WTC11 (cell line): Measurements from ENCODE around the gene PCSK7. TPM values are rescaled to one million over a fixed set of nuclear protein-coding genes. Genes with fewer than 3 reads are reported as not detected.

ENCODE experiments used
- ATAC-seq: fragments of 200-7000 bp; cut with Tn5 transposase; 2 replicates; pipeline ENCODE4 v1.10.0; 2021; ENCODE audit warnings: mild to moderate bottlenecking, moderate library complexity
- CTCF ChIA-PET: fragments of 300-600 bp; sonication (Branson Sonifier 250); formaldehyde crosslinking; loops from one replicate; lab custom pipeline; 2021; ENCODE audit warnings: antibody characterized with exemption; lab: Charles Lee
- POLR2A ChIA-PET: fragments of 350-600 bp; sonication (Branson Sonifier 250); formaldehyde crosslinking; loops from one replicate; lab custom pipeline; 2021; ENCODE audit warnings: antibody characterized with exemption; lab: Charles Lee
- DNase-seq: peaks from one replicate; pipeline ENCODE4 v3.0.0; 2021; ENCODE audit warnings: low spot score
- H3K27ac Mint-ChIP-seq: 2 replicates; pipeline ENCODE4 v1.8.0; 2021; ENCODE audit warnings: mixed read lengths
- H3K27me3 Mint-ChIP-seq: 2 replicates; pipeline ENCODE4 v1.8.0; 2021; ENCODE audit warnings: low read depth, mild to moderate bottlenecking, moderate library complexity, mixed read lengths
- H3K36me3 Mint-ChIP-seq: 2 replicates; pipeline ENCODE4 v1.8.0; 2021; ENCODE audit warnings: mixed read lengths
- H3K4me1 Mint-ChIP-seq: 2 replicates; pipeline ENCODE4 v1.8.0; 2022; ENCODE audit warnings: mixed read lengths
- H3K4me3 Mint-ChIP-seq: 2 replicates; pipeline ENCODE4 v1.8.0; 2021; ENCODE audit warnings: mild to moderate bottlenecking, moderate library complexity, mixed read lengths
- H3K9me3 Mint-ChIP-seq: 2 replicates; pipeline ENCODE4 v1.8.0; 2021; ENCODE audit warnings: mixed read lengths
- ATF3 ChIP-seq: sonication (generic); formaldehyde crosslinking; conservative IDR thresholded peaks from 2 replicates; pipeline ENCODE4 v1.8.1; 2022; ENCODE audit warnings: mild to moderate bottlenecking, missing genetic modification reagents
- CREB1 ChIP-seq: sonication (generic); formaldehyde crosslinking; IDR thresholded peaks from 2 replicates; pipeline ENCODE4 v1.8.0; 2023; ENCODE audit warnings: mild to moderate bottlenecking, missing genetic modification reagents
- ERG ChIP-seq: fragments of 250-450 bp; sonication (Bioruptor Pico); IDR thresholded peaks from 2 replicates; pipeline ENCODE4 v1.8.0; 2021; ENCODE audit warnings: mild to moderate bottlenecking
- FOXP1 ChIP-seq: sonication (generic); formaldehyde crosslinking; IDR thresholded peaks from 2 replicates; pipeline ENCODE4 v1.8.0; 2022; ENCODE audit warnings: missing genetic modification reagents, mild to moderate bottlenecking, moderate library complexity, borderline replicate concordance
- KAT7 ChIP-seq: sonication (generic); formaldehyde crosslinking; IDR thresholded peaks from 2 replicates; pipeline ENCODE4 v1.8.1; 2023; ENCODE audit warnings: missing genetic modification reagents, mild to moderate bottlenecking, borderline replicate concordance
- NFE2L1 ChIP-seq: sonication (generic); formaldehyde crosslinking; IDR thresholded peaks from 2 replicates; pipeline ENCODE4 v1.8.1; 2023; ENCODE audit warnings: missing genetic modification reagents
- SOX15 ChIP-seq: fragments of 250-450 bp; sonication (Bioruptor Pico); IDR thresholded peaks from 2 replicates; pipeline ENCODE4 v1.9.0; 2021; ENCODE audit warnings: mild to moderate bottlenecking
- TCF7 ChIP-seq: sonication (generic); formaldehyde crosslinking; IDR thresholded peaks from 2 replicates; pipeline ENCODE4 v1.8.0; 2022; ENCODE audit warnings: mild to moderate bottlenecking, low read depth, missing genetic modification reagents, moderate library complexity
- TEAD4 ChIP-seq: sonication (generic); formaldehyde crosslinking; IDR thresholded peaks from 2 replicates; pipeline ENCODE4 v1.8.0; 2022; ENCODE audit warnings: mild to moderate bottlenecking, missing genetic modification reagents
- ZNF138 ChIP-seq: sonication (generic); formaldehyde crosslinking; conservative IDR thresholded peaks from 2 replicates; pipeline ENCODE4 v1.8.1; 2022; ENCODE audit warnings: mild to moderate bottlenecking, moderate library complexity, missing genetic modification reagents
- ZNF416 ChIP-seq: fragments of 250-450 bp; sonication (Bioruptor Pico); IDR thresholded peaks from 2 replicates; pipeline ENCODE4 v1.9.0; 2021; ENCODE audit warnings: mild to moderate bottlenecking, inconsistent platforms
- total RNA-seq: library from RNA; stranded (reverse); gene quantifications from 3 replicates; pipeline ENCODE4 v1.2.3, GENCODE V29; 2021
- TF ChIP-seq, protein P1 (sequence below): fragments of 250-450 bp; sonication (Bioruptor Pico); IDR thresholded peaks from 2 replicates; pipeline ENCODE4 v1.9.0; 2021; ENCODE audit warnings: mild to moderate bottlenecking, borderline replicate concordance
- TF ChIP-seq, protein P2 (sequence below): sonication (generic); formaldehyde crosslinking; IDR thresholded peaks from 2 replicates; pipeline ENCODE4 v1.8.1; 2022; ENCODE audit warnings: missing genetic modification reagents, borderline replicate concordance
- TF ChIP-seq, protein P3 (sequence below): sonication (generic); formaldehyde crosslinking; IDR thresholded peaks from 2 replicates; pipeline ENCODE4 v1.8.0; 2022; ENCODE audit warnings: mild to moderate bottlenecking, missing genetic modification reagents

PCSK7 gene
- total RNA-seq, 1 experiment from 2014 or later: 48.9 TPM

GRCh38 chr11:117269856-117270255, 38.0 kb upstream of the PCSK7 start:
- ATAC-seq (no peak), DNase-seq (no peak)
- H3K36me3 Mint-ChIP-seq: peaks cover 15% of the 10 kb centered on the region
- TF ChIP-seq, protein P1, sequence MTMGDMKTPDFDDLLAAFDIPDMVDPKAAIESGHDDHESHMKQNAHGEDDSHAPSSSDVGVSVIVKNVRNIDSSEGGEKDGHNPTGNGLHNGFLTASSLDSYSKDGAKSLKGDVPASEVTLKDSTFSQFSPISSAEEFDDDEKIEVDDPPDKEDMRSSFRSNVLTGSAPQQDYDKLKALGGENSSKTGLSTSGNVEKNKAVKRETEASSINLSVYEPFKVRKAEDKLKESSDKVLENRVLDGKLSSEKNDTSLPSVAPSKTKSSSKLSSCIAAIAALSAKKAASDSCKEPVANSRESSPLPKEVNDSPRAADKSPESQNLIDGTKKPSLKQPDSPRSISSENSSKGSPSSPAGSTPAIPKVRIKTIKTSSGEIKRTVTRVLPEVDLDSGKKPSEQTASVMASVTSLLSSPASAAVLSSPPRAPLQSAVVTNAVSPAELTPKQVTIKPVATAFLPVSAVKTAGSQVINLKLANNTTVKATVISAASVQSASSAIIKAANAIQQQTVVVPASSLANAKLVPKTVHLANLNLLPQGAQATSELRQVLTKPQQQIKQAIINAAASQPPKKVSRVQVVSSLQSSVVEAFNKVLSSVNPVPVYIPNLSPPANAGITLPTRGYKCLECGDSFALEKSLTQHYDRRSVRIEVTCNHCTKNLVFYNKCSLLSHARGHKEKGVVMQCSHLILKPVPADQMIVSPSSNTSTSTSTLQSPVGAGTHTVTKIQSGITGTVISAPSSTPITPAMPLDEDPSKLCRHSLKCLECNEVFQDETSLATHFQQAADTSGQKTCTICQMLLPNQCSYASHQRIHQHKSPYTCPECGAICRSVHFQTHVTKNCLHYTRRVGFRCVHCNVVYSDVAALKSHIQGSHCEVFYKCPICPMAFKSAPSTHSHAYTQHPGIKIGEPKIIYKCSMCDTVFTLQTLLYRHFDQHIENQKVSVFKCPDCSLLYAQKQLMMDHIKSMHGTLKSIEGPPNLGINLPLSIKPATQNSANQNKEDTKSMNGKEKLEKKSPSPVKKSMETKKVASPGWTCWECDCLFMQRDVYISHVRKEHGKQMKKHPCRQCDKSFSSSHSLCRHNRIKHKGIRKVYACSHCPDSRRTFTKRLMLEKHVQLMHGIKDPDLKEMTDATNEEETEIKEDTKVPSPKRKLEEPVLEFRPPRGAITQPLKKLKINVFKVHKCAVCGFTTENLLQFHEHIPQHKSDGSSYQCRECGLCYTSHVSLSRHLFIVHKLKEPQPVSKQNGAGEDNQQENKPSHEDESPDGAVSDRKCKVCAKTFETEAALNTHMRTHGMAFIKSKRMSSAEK (CRISPR knock-in tag): no peak
- TF ChIP-seq ERG (CRISPR knock-in tag): no peak
- no peak for TF ChIP-seq ZNF416 (CRISPR knock-in tag)
- TF ChIP-seq TCF7: no peak
- no peak for TF ChIP-seq SOX15 (CRISPR knock-in tag)
- no peak for TF ChIP-seq NFE2L1 (CRISPR knock-in tag)
- no peak for TF ChIP-seq KAT7 (CRISPR knock-in tag)
- no peak for TF ChIP-seq ZNF138
- TF ChIP-seq ATF3 (CRISPR knock-in tag): no peak
- POLR2A ChIA-PET: no interaction called here
- no peak overlapping the region for H3K4me3 Mint-ChIP-seq
- H3K4me1 Mint-ChIP-seq: 0 out of 2 replicates have a peak, but pooled peaks cover 6% of the 10 kb centered on the region
- CTCF ChIA-PET: no interaction called here
- peaks cover 10% of the 10 kb centered on the region; the same call in 1 of the 2 replicates for H3K27me3 Mint-ChIP-seq
- no peaks in the 10 kb centered on the region for H3K9me3 Mint-ChIP-seq
- no peak overlapping the region for H3K27ac Mint-ChIP-seq

DNA sequence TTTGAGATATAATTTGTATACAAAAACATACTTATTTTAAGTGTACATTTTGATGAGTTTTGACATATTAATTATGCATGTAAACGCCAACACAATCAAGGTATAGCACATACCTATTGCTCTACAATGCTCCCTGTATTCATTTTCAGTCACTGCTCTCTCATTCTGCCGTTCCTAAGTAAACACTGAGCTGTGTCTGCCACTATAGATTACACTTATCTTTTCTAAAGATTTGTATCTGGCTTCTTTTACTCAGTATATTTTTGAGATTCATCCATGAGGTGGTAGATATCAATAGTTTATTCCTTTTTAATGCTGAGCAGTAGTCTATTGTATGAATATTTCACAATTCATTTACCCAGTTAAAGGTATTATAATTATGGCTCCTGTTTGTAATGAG, 33.9 kb upstream of the PCSK7 start:
- CTCF ChIA-PET: no interaction called here
- H3K27me3 Mint-ChIP-seq: peaks cover 10% of the 10 kb centered on the region; the same call in 1 of the 2 replicates

More for the DNA sequence above, 33.9 kb upstream of the PCSK7 start:
- DNase-seq (no peak), ATAC-seq (no peak)
- POLR2A ChIA-PET: no interaction called here
- Mint-ChIP-seq H3K36me3 (peaks cover 30% of the 10 kb centered on the region), H3K4me3 (no peak overlapping the region), H3K27ac (no peak overlapping the region), H3K4me1 (0 out of 2 replicates have a peak, but pooled peaks cover 6% of the 10 kb centered on the region), H3K9me3 (no peaks in the 10 kb centered on the region)
- TF ChIP-seq, protein P1 (CRISPR knock-in tag): no peak
- TF ChIP-seq ERG (CRISPR knock-in tag): no peak
- TF ChIP-seq FOXP1 (CRISPR knock-in tag): no peak
- TF ChIP-seq CREB1 (CRISPR knock-in tag): no peak
- TF ChIP-seq, protein P2, sequence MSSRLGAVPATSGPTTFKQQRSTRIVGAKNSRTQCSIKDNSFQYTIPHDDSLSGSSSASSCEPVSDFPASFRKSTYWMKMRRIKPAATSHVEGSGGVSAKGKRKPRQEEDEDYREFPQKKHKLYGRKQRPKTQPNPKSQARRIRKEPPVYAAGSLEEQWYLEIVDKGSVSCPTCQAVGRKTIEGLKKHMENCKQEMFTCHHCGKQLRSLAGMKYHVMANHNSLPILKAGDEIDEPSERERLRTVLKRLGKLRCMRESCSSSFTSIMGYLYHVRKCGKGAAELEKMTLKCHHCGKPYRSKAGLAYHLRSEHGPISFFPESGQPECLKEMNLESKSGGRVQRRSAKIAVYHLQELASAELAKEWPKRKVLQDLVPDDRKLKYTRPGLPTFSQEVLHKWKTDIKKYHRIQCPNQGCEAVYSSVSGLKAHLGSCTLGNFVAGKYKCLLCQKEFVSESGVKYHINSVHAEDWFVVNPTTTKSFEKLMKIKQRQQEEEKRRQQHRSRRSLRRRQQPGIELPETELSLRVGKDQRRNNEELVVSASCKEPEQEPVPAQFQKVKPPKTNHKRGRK: no peak
- TF ChIP-seq, protein P3, sequence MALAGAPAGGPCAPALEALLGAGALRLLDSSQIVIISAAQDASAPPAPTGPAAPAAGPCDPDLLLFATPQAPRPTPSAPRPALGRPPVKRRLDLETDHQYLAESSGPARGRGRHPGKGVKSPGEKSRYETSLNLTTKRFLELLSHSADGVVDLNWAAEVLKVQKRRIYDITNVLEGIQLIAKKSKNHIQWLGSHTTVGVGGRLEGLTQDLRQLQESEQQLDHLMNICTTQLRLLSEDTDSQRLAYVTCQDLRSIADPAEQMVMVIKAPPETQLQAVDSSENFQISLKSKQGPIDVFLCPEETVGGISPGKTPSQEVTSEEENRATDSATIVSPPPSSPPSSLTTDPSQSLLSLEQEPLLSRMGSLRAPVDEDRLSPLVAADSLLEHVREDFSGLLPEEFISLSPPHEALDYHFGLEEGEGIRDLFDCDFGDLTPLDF (CRISPR knock-in tag): no peak
- no peak for TF ChIP-seq TEAD4 (CRISPR knock-in tag)
